HG03064 (cell line): Measurements from ENCODE around the gene JPT1.
"Not testable (repeated sequence)": the region's sequence is repeated elsewhere in the genome, so short reads cannot be mapped to it uniquely, and the experiment has no call there.

ENCODE experiments used
- ATAC-seq: cut with Tn5 transposase; IDR thresholded peaks from one replicate; pipeline ENCODE4 v1.9.1; 2021; ENCODE audit warnings: low read depth; ENCODE audit not compliant: unreplicated experiment

The JPT1 gene

GRCh38 chr17:75154195-75155106, at the start of gene JPT1:
JPT1 (minus strand) TSS chr17:75154512; CDS start chr17:75154397, 115 bp downstream.
- peak; percentile 91 for ATAC-seq

DNA sequence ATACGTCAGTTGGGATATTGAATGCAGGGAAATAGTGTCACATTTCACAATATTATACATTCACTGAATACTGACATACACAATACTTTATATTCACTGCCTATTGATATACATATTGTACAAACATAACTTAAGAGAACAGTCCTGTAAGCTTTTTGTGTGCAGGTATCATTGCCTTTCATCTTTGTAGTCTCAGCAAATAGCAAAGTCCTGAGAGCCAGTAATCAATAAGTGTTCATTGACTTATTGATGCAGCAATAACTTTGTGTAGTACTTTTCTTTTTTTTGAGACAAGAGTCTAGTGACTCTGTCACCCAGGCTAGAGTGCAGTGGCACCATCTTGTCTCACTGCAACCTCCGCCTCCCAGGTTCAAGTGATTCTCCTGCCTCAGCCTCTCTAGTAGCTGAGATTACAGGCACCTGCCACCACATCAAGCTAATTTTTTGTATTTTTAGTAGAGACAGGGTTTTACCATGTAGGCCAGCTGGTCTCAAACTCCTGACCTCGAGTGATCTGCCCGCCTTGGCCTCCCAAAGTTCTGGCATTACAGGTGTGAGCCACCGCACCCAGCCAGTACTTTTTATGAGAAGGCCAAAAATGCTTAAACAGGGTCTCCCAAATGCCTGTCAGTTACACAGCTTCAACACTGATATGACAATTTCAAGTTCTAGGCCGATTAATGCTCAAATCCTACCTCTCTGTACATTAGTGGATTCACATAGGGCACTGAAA, 45.7 kb upstream of the JPT1 start:
- no peak for ATAC-seq

GRCh38 chr17:75194879-75195278, 40.6 kb upstream of the JPT1 start:
- no peak for ATAC-seq

GRCh38 chr17:75191584-75191983, 37.3 kb upstream of the JPT1 start:
- no peak for ATAC-seq

- ATAC-seq, result no peak
Observed at GRCh38 chr17:75188614-75189013, 34.3 kb upstream of the JPT1 start.

DNA sequence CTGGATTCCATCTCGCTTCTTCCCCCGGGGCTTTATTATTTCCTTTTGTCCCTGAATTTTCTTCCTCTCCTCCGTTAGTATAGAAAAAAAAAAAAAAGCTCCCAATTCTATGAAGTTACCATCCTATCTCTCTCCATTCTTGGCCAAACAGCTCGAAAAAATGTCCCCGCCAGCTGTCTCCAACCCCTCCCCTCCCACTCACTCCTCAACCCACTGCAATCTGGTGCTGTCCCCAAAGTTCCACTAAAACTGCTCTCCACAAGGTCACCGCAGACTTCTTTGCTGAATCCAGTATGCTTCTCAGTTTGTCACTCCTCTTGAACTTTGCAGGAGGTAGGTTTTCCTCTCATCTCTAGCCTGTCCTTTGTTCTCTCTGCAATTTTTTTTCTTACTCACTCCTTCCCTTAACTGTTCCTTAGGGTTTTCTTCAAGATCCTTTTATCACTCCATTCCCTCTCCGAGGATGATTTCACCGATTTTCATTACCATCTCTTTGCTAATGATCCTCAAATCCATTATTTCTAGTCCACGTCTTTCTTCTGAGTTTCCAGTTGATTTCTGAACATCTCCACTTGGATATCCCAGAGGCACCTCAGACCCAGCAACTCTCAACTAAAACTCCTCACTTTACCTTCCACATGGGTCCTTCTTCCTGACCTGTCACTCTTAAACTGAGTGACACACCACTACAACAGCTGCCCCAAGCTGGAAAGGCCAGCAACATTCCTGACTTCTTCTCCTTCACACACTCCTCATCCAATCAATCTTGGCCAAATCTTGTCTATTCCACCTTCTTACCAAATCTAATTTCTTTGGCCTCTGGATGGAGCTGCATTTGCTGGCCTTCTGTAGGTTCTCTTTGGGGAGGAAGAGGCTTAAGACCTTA, 29.9 kb upstream of the JPT1 start:
- no peak for ATAC-seq

DNA sequence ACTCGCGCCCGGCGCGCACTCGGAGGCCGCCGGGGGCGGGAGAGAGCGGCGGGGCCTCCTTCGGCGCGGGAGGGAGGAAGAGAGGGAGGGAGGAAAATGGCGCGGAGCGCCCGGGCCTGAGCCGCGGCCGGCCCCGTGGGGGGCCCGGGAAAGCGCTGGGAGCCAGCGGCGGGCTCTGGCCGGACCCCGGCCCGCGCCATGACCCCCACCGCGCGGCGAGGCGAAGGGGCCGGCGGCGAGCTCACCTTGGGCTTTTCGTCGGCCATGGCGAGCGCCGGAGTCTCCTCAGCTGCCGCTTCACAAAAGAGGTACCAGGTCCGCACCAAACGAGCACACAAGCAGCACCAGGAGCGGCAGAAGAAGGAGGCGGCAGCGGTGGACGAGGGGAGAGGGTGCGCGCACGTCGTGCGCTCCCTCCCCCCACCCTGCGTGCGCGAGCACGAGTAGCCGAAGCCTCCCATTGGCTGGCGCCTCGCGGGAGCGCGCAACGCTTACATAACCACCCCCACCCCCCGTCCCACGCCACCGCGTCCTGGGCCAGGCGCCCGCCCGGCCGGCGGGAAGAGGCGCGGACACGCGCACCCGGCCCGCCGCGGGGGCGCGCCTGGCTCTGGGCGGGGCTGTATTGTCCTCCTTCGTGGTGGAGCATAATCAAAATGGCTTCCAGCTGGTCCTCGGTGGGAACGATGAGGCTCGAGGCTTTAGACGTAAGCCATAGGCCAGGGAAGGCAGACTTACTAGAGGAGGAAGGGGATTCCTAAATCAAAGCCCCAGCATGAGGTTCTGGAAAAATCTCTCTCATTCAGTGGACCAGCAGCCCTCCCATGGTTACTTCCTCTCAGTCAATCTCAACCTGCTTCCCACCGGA, 28.5 kb upstream of the JPT1 start, which contains the start of gene SUMO2:
Gene SUMO2 (minus strand): TSS at position 391 of the 868 bp plus-strand sequence. CDS start 125 bp downstream, at position 266.
- ATAC-seq, result peak; percentile 69

DNA sequence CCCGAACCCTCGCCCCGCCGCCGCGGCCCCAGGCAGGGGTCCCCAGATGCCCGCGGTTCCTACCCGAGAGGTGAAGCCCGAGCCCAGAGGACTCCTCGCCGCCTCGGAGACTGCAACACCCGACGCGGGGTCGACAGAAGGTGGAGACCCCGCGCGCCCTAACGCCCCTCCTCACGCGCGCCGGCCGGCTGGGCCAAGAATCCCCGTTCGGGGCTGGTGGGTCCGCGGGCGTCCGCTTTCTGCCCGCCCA, 27.9 kb upstream of the JPT1 start:
- ATAC-seq, result peak; percentile 19

DNA sequence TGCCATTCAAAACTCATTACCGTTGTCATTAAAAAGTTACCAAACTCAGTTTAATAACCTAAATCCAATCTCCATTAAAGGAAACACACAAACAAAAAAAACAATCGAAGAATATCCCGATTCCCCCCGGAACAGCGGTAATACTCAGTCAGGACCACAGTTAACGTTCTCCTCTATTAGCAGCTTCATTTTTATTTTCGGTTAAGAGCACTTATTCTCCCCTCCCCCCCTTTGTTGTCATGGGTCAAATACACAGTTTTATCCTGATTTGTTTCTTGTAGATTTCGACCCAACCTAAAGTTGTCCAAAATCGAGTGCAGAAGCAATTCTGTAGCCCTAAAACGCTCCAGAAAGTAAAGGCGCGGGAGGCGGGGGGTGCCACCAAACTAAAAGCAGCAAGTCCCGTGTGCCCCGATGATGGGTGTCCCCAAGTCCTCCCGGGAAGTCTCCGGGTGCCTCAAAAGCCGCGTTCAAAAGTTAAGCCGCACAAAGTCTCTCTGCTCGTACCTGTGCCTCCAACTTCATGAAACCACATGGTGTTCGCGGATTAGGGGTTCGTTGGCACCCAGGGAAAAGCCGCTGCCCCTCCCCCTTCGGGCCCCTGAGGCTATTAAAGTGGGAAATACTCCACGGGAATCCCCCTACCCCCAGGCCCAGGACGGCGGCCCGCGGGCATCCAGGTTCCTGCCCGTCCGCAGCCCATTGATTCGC, 27.5 kb upstream of the JPT1 start:
- no peak for ATAC-seq

- no peak for ATAC-seq
Observed at GRCh38 chr17:75181110-75181509, 26.8 kb upstream of the JPT1 start.

GRCh38 chr17:75178453-75178852, 24.1 kb upstream of the JPT1 start:
- no peak for ATAC-seq

- no peak for ATAC-seq
Observed at GRCh38 chr17:75176625-75177024, 22.3 kb upstream of the JPT1 start.

- no peak for ATAC-seq
Observed at GRCh38 chr17:75174996-75175395, 20.7 kb upstream of the JPT1 start.

- ATAC-seq, result no peak
Observed at GRCh38 chr17:75173526-75173925, 19.2 kb upstream of the JPT1 start.

GRCh38 chr17:75168998-75169397, 14.7 kb upstream of the JPT1 start:
- no peak for ATAC-seq

- not testable (repeated sequence) for ATAC-seq
Observed at GRCh38 chr17:75164606-75165005, 10.3 kb upstream of the JPT1 start.

DNA sequence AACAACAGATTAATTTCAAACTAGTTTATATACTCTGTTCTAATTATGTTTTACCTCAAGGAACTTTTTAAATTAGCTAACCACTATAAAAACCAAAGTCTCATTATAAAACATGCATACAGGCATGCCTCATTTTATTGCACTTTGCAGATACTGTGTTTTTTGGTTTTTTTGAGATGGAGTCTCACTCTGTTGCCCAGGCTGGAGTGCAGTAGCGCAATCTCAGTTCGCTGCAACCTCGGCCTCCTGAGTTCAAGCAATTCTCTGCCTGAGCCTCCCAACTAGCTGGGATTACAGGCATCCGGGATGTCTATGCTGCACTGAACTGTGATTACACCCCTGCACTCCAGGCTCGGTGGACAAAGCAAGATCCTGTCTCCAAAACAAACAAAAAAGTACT, 8.8 kb upstream of the JPT1 start:
- ATAC-seq, result no peak

DNA sequence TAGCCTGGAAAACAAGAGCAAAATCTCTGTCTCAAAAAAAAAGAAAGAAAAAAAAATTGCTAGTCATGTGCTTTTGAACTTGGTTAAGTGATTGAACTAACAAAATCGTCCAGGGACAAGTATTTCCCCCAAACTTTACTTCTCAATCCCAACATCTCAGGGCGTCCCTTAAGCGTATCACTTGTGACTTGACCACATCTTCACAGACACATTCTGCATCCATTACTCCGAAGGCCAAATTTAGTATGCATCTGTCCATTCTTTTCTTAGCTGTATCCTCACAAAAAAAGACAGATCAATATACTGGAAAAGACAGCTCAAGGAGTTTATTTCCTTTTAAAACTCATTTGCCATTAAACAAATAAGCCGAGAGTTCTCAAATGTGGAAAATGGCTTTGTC, 5.9 kb upstream of the JPT1 start:
- ATAC-seq, result no peak
